Osteocyte (in vitro differentiated cells): ENCODE data around the gene PAQR4. TPM values are rescaled to one million over a fixed set of nuclear protein-coding genes. Genes with fewer than 3 reads are reported as not detected.

Experiments
- DNase-seq: peaks from one replicate; pipeline ENCODE4 v3.0.0; 2021; ENCODE audit warnings: mixed read lengths; ENCODE audit not compliant: unreplicated experiment; ENCODE audit errors: extremely low spot score
- H3K27ac Mint-ChIP-seq: one replicate; pipeline ENCODE4 v1.8.0; 2021; ENCODE audit warnings: mild to moderate bottlenecking, mixed read lengths; ENCODE audit not compliant: unreplicated experiment
- H3K27me3 Mint-ChIP-seq: one replicate; pipeline ENCODE4 v1.8.0; 2021; ENCODE audit warnings: mixed read lengths; ENCODE audit not compliant: unreplicated experiment
- H3K36me3 Mint-ChIP-seq: one replicate; pipeline ENCODE4 v1.8.0; 2021; ENCODE audit warnings: mixed read lengths; ENCODE audit not compliant: unreplicated experiment
- H3K4me1 Mint-ChIP-seq: one replicate; pipeline ENCODE4 v1.8.0; 2021; ENCODE audit warnings: mixed read lengths; ENCODE audit not compliant: unreplicated experiment
- H3K4me3 Mint-ChIP-seq: one replicate; pipeline ENCODE4 v1.8.0; 2021; ENCODE audit warnings: mild to moderate bottlenecking, moderate library complexity, mixed read lengths; ENCODE audit not compliant: unreplicated experiment
- H3K9me3 Mint-ChIP-seq: one replicate; pipeline ENCODE4 v1.8.0; 2021; ENCODE audit warnings: mixed read lengths; ENCODE audit not compliant: unreplicated experiment
- CTCF ChIP-seq: fragments of 200-600 bp; sonication (generic); IDR thresholded peaks from 2 replicates; pipeline ENCODE4 v1.5.0; 2021; ENCODE audit warnings: antibody characterized with exemption, mild to moderate bottlenecking, moderate library complexity
- total RNA-seq: library from RNA; stranded (reverse); gene quantifications from 2 replicates; pipeline ENCODE4 v1.2.1, GENCODE V29; 2021

Gene PAQR4
- total RNA-seq, 1 donor from 2014 or later = 8.4 TPM

DNA sequence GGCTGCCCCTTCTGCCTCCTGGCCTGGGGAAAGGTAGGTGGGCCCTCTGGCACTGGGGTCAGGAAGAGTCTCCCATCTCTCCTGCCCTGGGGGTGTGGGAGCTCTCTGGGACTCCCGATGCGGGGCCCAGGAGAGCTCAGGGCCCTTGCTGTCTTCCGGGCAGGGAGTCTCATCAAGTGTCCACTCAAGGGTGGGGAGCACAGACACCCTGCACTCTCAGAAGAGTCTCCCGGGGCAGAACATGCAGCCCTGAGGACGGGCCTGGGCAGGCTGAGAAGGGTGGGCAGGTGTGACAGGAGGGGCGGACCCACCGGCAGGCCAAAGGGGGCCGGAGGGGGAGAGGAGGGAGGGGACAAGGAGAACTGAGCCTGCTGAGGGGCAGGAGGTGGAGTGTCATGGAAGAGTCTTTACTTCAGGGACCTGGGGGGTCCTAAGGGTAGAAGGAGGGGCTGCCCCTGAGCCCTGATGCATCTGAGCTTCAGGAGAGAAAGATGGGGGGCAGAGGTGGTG is 19.5 kb downstream of the PAQR4 start:
- H3K27me3 Mint-ChIP-seq = no peaks in the 10 kb centered on the region
- H3K9me3 Mint-ChIP-seq = no peaks in the 10 kb centered on the region
- H3K27ac Mint-ChIP-seq = no peak overlapping the region

DNA sequence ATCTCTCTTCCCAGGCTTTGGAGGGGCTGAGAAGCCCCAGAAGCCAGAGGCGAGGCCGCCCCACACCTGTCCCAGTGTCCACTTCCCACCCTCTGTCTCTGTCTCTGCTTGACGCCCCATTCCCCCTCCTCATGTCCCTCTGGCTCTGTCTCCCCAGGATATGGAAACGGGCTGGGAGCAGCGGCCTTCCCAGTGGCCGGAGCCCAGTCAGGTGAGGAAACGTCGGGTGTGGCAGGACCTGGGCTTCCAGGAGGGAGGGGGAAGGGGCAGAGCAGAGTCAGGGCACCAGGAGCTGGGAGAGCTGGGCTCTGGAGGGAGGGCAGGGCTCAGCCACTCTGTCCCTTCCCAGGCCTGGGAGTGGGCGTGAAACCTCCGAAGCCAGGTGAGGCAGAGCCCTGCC is 21.7 kb downstream of the PAQR4 start:
- no peaks in the 10 kb centered on the region for H3K27me3 Mint-ChIP-seq
- no peak overlapping the region for H3K4me3 Mint-ChIP-seq
- H3K27ac Mint-ChIP-seq = no peak overlapping the region
- H3K36me3 Mint-ChIP-seq = no peaks in the 10 kb centered on the region
- H3K4me1 Mint-ChIP-seq = peaks cover 15% of the 10 kb centered on the region
- DNase-seq = no peak
- no peaks in the 10 kb centered on the region for H3K9me3 Mint-ChIP-seq
- TF ChIP-seq CTCF = no peak

More for the DNA sequence above, 19.5 kb downstream of the PAQR4 start:
- H3K4me1 Mint-ChIP-seq = peaks cover 18% of the 10 kb centered on the region
- H3K4me3 Mint-ChIP-seq = no peak overlapping the region
- no peak for DNase-seq
- no peak for TF ChIP-seq CTCF
- H3K36me3 Mint-ChIP-seq = no peaks in the 10 kb centered on the region

GRCh38 chr16:2991566-2992261 is 22.6 kb downstream of the PAQR4 start:
- no peak for TF ChIP-seq CTCF
- Mint-ChIP-seq H3K27me3 (no peaks in the 10 kb centered on the region), H3K4me3 (no peak overlapping the region), H3K9me3 (no peaks in the 10 kb centered on the region), H3K27ac (no peak overlapping the region), H3K4me1 (peaks cover 10% of the 10 kb centered on the region), H3K36me3 (no peaks in the 10 kb centered on the region)
- no peak for DNase-seq

DNA sequence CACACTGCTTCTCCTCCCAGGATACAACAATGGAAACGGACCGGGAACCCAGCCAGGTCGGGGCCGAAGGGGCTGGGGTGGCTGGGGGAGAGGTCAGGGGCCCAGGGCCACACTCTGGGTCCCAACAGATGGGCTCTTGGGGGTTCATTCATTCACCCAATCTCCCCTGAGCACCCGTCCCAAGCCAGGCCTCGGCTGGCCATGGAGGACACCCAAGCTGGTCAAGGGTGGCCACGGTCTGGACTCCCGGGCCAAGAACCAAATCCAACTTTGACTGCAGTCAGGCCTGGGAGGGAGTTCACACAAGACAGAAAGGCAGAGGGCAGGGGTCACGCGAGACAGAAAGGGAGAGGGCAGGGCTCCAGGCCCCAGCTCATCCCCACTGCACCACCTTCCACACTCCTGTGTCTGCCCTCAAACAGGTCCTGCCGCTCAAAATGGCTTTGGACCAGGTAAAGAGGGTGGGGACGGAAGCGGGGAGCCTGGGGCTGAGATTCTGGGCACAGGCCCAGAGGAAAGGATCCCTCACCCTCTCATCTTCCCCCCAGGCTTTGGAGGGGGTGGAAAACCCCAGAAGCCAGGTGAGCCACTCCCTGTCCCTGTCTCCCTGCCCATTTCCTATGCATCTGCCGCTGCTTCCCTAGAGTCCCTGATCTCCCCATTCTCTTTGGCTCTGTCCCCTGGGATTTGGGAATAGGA is 23.4 kb downstream of the PAQR4 start:
- Mint-ChIP-seq H3K27me3 (no peaks in the 10 kb centered on the region), H3K4me3 (no peak overlapping the region), H3K9me3 (no peaks in the 10 kb centered on the region)

More for the DNA sequence above, 23.4 kb downstream of the PAQR4 start:
- H3K4me1 Mint-ChIP-seq = peaks cover 8% of the 10 kb centered on the region
- TF ChIP-seq CTCF = no peak
- no peak overlapping the region for H3K27ac Mint-ChIP-seq
- no peak for DNase-seq
- H3K36me3 Mint-ChIP-seq = no peaks in the 10 kb centered on the region
